ENCODE data around the gene KDM3B.

Gene KDM3B

DNA sequence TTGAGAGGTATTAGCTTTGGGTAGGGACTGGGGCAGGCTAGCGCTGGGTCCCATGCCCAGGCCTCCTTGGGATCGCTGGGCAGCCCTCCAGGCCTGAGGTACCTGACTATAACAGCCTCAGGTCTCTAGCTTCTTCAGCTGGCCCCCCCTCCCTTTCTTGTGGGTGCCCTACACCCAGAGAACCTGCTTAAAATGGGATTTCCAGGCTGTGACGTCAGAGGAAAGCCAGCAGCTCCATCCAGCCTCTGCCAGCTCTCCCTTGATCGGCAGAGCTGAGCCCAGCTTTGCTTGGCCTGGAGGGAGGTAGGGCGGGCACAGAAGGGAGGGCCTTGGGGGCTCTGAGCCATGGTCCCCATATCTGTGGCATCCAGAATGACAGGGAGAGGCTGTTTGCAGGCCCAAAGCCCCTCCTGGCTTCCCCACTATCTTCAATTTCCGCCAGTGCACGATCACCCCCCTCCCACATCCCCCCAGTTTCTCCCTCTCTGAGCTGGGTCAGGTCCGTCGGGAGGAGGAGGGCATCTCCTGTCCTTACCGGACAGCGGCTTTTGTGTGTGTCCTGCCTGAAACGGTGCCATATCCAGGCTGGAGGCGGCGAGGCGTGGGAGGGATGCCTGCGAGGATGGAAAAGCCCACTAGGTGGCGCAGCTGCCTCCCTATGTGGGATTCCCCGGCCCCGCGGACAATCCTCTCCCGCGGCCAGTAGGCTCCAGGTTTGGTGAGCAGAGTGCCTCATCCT, 97.2 kb downstream of the KDM3B start:
- DNase-seq (ENCODE audit: low spot score): peak; percentile 91

DNA sequence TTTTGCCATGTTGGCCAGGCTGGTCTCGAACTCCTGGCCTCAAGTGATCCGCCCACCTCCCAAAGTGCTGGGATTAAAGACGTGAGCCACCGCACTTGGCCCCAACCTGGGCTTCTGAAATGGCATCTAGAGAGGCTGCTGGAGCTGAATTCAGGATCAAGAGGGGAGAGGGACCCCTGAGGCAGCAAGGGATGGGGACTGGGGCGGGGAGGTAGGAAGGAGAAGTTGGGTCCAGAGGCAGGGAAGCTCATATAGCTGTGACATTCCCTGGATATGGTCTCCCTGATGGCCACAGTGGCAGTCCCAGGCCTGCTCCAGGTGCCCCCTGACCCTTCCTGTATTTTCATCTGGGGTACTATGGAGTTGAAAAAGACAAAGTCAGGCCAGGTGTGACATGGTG, 98.5 kb downstream of the KDM3B start:
- no peak for DNase-seq (ENCODE audit: low spot score)

DNA sequence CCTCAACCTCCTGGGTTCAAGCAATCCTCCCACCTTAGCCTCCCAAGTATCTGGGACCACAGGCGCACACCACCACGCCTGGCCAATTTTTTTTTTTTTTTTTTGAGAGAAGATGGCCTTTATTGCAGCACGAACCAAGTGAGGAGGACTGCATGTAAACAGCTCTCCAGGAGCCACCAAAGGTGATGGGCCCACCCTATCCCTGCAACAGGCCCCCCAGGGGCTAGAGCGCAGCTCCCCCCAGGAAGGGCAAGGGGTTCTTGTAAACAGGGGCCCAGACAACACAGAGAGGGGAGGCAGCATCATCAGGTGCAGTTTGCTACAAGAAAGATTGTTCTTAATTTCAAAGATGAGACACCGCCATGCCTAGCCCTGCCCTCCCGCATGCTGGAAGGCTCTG, 100.2 kb downstream of the KDM3B start:
- DNase-seq (ENCODE audit: low spot score): no peak

DNA sequence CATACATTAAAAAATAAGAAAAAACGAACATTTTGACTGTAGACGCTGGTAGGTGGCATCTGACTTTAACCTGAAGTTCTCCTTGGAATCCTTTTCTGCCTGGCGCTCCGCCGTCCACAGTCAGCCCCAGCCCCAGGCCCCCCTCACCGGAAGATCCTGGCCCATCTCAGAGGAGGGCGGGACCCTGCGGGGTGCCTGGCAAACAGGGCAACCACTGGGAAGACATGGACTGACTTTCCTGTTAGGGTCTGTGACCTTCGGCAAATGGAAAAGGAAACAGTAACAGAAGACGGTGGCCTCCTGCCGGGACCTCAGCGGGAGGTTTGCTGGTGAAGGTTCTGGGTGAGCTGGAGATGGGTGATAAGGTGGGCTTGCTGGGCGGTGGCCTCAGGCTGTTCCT, 101.1 kb downstream of the KDM3B start:
- no peak for DNase-seq (ENCODE audit: low spot score)

DNA sequence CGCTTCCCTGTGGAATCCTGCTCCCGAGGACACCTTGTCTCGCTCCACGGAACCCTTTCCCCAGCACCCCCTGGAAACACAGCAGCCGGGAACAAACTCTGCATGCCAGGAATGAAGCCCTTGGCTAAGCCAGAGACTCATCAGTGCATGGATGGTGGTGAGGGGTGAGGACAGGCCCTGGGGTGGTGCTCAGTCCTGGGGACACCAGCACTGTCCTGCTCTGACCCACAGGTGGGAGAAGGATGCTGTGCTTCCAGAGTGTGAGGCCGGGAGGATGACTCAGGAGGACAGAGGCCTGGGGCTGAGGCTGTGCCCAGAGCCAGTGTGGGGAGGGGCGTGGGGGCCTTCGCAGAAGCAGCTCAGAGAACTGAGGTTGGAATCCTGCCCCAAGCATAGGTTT, 101.6 kb downstream of the KDM3B start:
- DNase-seq (ENCODE audit: low spot score): no peak

DNA sequence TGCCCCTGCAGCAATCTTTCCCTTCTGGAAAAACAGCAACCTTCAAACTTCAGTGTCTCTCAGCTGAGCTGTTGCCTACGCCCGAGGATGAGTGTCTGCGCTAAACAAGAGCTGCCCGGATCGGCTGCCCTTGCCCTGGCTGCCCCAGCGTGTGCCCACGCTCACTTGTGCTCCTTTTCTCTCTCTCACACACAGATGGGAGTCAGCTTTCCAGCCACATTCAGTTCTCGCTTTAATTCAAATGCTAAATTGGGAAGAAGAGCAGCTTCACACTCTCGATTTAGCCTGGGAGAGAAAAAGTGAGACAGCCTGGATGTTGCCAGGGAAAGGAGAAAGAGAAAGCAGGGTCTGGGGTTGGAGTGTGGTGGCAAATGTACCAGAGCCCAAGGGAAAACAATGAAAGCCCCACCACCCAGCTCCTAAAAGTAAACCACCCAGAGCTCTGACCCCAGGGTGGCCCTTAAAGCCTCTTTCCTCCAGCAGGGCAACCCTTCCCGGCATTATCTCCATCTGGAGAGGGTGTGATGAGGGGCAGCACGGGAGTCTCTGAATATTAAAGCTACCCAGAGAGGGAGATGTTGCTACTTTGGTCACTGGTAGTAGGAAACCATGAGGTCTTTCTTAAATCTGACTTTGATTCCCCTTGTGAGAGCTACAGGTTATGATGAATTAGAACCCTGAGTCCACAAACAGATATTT, 102.9 kb downstream of the KDM3B start:
- no peak for DNase-seq (ENCODE audit: low spot score)

DNA sequence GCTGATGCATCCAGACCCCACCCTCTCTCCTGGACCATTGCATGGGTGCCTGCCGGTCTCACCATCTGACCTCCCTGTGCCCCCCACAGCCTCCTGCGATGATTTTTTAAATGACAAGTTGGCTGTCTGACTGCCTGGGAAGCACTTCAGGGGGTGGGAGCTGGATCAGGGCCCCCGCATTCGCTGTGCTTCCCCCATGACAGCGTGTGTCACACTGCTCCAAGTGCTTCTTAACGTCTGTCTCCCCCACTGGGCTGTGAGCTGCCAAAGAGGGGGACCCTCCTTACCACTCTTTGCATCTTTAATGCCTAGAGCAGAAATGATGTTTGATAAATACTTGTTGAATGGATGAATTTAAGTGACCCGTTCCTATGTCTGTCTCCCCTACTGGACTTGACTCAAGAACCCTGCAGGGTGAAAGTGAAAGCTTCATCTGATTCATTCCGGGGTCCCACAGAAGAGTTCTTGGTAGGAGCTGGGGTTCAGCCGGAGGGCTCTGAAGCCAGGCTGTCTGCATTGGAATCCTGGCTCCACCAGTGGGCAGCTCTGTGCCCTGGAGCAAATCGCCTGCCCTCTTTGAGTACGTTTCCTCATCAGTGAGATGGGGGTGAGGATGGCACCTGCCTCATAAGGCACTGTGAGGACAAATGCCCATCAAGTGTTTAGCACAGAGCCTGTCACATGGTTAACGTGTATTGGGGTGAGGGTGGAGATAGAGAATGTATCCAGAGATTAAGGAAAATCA, 105.2 kb downstream of the KDM3B start:
- no peak for DNase-seq (ENCODE audit: low spot score)

DNA sequence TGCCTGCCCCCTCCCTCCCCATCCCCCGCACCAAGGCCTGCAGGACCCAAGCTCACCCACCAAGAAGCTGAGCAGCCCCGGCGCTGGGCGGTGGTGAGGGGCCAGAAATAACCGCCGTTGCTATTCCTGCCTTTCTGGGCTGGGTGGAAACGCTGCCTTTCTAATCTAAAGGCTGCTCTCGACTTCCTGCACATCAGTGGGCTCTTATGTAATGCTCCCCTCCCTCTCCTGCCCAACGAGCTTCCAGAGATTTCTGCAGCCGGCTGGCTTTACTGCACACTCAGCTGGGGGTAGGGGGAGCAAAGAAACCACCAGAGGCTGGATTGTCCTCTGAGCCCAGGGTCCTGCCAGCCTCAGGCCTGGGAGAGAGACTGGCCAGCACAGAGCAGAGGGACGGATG, 105.9 kb downstream of the KDM3B start:
- no peak for DNase-seq (ENCODE audit: low spot score)

DNA sequence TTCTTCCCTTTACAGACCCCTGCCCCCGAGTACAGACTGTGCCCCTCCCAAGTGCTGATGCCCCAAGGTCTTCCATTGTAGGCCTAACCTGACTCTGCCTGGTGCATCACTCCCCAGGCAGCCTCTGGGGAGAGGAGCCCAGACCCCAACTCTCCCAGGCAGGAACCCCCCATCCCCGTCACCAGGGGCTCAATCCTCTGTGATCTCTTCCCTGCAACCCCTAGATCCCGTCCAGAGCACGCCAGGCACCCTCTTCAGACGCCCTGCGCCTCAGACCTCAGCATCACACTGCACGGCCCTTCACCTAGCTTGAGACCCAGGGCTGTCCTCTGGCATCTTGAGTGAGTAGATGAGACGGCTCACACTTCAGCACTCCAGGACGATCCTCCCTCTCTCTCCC, 106.4 kb downstream of the KDM3B start:
- DNase-seq (ENCODE audit: low spot score): no peak

DNA sequence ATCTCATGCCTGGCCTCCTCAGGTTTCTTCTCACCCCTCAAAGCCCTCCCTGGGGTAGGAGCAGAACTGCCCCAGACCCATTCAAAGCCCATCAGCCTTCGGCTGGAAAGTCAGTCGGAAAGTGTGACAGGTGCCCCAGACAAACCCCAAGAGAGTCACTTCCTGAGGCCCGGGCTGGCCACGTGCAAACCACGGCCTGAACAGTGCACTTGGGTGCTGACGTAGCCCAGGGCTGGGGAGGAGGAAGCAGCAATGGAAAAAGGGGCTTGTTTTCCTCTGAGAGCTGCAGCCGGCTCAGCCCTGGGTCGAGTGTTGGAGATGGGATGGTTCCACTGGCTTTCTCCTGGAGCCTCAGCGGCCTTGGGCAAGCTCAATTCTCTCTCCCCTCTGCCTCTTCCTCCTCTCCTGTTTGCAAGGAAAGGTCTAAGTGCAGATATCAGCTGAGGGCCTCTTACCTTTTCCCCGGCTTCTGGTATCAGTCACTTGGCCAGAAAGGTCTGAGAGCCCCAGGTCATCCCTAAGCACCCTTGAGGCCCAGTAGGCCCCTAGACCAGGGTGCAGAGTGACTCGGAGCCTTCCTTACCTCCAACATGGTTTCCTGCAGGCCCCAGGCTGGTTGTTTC, 106.9 kb downstream of the KDM3B start:
- no peak for DNase-seq (ENCODE audit: low spot score)

DNA sequence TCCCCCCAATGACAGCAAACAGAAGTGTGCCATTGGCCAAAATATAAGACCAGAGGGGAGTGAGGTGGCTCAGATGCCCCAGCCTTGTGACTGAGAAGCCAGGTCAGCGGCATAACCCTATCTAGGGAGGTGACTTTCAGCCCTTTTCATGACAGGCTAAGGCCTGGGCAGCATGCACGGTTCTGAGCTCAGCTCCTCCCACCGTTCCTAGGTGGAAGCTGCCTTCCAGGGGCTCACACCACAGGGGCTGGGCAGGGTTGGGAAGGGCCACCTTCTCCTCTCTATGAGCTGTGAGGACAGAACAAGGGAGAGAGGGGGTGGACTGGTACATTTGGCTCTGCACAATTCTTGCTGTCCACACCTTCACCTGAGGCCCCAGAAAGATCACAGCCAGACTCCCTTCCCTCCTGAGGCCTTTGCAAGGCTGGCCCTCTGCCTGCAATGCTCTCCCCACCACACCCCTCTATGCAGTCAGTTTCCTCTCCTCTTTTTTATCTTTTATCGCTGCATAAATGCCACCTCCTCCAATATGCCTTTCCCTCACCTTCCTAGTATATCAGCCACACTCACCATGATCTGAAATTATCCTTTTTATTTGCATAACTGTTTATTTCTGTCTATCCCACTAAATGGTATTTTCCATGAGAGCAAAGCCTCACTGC, 107.7 kb downstream of the KDM3B start:
- no peak for DNase-seq (ENCODE audit: low spot score)

DNA sequence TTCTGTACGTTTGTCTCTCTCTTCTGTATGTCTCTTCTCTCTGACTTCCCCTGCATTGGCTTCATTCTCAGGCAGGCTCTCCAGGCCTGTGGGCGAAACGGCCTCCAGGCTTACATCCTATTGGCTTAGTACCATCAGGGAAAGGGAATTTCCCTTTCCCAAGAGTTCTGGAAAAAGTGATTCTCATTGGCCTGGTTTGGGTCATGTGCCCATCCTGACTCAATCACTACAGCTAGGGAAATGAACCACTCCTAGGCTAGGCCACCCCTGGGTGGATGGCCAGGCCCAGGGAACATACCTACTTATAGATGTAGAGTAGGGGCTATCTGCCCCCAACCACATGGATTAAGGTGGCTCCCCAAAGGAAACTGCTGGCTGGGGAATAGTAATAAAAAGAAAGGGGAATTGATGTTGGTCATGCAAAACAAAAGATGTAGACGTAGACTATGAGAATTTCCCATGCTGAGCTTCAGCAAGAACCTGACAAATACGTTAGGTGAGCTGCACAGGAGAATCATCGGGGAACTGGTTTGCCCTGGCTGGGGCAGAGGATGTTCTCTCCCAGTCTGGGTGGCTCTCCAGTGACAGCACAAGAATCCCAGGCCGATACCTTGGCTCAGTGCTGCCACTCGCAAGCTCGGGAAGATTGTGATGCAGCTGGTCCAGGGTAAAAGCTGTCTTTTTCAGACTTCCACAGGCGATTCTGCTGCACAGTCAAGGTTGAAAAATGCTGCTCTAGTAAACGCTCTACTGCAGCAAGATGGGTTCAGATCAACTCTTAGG, 109.0 kb downstream of the KDM3B start:
- DNase-seq (ENCODE audit: low spot score): no peak

DNA sequence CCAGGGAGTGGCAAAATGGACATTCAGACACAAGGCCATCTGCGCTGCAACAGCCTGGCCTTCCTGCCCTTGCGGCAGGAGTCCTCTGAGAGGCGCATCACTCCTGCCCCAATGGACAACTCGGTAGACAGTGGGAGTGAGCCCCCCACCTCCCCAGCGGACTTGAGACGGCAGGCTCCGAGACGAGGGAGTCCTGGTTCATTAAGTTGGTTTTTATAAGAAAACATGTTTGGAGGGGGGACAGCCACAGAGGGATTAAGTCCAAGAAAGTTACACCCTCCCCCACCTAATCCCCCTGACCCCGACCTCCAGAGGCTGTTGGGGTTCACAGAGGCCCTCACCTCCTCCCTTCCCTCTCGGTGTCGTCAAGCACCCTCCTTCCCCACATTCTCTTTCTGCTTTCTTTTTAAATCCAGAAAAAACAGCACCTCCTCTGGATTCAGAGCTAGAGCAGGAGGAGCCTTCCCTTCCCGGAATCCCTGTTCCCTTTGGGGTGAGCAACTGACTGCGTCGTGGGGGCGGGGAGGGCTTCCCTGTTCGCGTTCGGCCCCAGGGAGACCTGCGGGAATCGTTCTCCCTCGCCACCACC, 111.0 kb downstream of the KDM3B start:
- no peak for DNase-seq (ENCODE audit: low spot score)

DNA sequence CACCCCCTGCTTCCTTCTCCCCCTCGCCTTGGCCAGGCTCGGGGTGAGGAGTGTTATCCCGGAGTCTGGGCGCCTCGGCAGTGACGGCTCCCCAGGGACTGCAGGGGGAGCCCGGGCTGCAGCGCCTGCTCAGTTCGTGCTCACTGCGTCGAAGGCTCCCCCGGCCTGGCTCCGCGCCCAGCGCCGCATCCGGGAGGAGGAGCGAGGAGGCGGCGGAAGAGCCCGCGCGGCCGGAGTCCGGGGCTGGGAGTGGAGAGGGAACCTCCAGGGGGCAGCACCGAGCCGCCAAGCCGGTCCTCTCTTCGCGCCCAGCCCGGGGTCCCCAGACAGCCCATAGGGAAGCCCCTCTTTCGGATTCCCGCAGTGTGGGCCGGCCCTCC, 111.5 kb downstream of the KDM3B start:
- peak; percentile 97 for DNase-seq (ENCODE audit: low spot score)

DNA sequence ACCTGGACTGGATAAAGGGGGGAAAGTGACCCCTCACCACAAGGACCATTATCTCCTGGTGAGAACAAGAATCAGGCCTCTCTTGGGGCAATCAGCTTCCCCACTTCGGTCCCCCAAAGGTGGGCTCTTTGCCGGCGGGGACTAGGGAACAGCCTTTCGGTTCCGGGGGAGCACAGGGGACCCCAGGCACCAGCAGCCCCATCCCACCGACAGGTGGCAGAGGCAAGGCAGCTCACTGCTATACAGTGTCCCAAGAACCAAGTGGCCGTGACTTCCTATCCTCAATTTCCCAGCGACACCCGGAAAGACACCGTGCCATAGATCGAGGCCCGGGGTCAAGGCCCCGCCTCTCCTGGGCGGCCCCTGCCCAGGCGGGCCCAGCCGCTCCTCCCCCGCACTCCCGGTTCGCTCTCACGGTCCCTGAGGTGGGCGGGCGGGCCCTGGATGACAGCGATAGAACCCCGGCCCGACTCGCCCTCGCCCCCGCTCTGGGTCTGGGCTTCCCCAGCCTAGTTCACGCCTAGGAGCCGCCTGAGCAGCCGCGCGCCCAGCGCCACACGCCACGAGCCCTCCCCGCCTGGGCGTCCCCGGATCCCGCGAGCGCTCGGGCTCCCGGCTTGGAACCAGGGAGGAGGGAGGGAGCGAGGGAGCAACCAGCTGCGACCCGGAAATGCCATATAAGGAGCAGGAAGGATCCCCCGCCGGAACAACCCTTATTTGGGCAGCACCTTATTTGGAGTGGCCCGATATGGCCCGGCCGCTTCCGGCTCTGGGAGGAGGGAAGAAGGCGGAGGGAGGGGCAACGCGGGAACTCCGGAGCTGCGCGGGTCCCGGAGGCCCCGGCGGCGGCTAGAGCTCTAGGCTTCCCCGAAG, 112.1 kb downstream of the KDM3B start:
- peak; percentile 99 for DNase-seq (ENCODE audit: low spot score)

DNA sequence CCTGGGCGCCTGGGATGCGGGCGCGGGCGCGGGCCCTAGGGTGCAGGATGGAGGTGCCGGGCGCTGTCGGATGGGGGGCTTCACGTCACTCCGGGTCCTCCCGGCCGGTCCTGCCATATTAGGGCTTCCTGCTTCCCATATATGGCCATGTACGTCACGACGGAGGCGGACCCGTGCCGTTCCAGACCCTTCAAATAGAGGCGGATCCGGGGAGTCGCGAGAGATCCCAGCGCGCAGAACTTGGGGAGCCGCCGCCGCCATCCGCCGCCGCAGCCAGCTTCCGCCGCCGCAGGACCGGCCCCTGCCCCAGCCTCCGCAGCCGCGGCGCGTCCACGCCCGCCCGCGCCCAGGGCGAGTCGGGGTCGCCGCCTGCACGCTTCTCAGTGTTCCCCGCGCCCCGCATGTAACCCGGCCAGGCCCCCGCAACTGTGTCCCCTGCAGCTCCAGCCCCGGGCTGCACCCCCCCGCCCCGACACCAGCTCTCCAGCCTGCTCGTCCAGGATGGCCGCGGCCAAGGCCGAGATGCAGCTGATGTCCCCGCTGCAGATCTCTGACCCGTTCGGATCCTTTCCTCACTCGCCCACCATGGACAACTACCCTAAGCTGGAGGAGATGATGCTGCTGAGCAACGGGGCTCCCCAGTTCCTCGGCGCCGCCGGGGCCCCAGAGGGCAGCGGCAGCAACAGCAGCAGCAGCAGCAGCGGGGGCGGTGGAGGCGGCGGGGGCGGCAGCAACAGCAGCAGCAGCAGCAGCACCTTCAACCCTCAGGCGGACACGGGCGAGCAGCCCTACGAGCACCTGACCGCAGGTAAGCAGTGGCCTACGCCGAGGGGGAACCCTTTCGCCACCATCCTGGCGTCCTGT, 113.0 kb downstream of the KDM3B start, which contains the start of gene EGR1:
Gene EGR1 (plus strand): TSS at position 219 of the 864 bp plus-strand sequence. CDS start 283 bp downstream, at position 502.
- DNase-seq (ENCODE audit: low spot score): peak; percentile 95

DNA sequence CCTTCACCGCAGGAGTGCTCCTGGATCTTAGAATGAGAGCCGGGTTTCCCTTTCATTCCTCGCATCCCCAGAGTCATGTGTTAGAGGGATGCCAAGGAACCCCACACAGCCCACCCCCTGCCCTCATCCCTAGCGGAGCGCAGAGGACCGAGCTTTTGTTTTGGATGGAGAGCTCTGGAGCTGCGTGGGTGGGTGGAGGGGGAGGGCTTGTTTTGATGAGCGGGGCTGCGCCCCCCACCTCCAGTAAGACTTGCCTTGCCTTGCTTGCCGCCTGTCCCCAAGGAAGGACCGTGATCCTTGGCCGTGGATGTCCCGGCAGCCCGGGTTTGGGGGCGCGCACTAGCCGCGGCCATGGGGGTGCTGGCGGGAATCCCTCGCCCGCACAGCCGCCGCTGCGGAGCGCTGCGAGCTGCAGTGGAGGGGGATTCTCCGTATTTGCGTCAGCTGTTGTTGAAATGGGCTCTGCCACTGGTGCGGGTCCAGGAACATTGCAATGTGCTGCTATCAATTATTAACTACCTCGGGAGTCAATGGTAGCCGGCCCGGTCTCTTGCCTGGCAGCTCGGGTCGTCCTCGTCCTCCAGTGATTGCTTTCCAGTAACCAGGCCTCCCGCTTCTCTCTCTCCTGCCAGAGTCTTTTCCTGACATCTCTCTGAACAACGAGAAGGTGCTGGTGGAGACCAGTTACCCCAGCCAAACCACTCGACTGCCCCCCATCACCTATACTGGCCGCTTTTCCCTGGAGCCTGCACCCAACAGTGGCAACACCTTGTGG, 113.8 kb downstream of the KDM3B start:
- no peak for DNase-seq (ENCODE audit: low spot score)
